Measurements from ENCODE around the gene SORL1.

DNA sequence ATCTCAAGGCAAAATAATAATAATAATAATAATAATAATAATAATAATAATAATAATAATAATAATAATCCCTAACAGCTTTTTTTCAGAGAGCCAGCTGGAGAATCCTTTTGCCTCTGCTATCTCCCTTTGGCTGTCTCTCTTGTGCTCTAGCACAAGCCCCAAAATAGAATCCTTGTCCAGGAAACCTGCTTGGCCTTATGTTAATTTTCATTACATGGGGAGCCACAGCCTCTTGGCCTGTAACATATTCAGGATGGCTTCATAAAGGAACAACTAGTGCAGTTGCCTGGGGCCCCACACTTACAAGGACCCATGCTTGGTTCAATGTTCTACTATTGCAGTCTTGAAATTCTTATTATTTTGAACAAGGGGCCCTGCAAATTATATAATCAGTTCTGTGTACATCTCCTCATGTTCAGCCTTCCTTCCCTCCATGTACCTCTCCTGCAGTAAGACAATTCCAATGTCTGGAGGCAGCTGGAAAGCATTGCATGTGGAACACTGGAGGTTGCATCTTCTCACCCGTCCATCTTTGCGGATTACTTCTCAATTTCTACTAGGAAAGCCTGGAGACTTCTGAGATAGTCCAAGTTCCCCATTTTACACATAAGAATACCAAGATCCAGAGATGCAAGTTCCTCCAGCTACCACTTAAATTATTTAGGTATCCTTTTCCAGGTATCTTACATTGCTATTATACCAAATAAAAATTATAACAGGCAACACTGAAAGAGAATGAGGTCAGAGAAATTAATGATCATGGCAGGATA lies 37.8 kb upstream of the SORL1 start:
- TF ChIP-seq, protein P1, sequence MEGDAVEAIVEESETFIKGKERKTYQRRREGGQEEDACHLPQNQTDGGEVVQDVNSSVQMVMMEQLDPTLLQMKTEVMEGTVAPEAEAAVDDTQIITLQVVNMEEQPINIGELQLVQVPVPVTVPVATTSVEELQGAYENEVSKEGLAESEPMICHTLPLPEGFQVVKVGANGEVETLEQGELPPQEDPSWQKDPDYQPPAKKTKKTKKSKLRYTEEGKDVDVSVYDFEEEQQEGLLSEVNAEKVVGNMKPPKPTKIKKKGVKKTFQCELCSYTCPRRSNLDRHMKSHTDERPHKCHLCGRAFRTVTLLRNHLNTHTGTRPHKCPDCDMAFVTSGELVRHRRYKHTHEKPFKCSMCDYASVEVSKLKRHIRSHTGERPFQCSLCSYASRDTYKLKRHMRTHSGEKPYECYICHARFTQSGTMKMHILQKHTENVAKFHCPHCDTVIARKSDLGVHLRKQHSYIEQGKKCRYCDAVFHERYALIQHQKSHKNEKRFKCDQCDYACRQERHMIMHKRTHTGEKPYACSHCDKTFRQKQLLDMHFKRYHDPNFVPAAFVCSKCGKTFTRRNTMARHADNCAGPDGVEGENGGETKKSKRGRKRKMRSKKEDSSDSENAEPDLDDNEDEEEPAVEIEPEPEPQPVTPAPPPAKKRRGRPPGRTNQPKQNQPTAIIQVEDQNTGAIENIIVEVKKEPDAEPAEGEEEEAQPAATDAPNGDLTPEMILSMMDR (IDR thresholded peaks at IDR 0.05; ENCODE audit: low read length): no peak
- TF ChIP-seq EZH2 (IDR thresholded peaks at IDR 0.05; ENCODE audit: borderline replicate concordance, low read length): no peak
